Heart left ventricle (tissue), 16 donors: ENCODE results near the gene PNMA5. TPM values are rescaled to one million over a fixed set of nuclear protein-coding genes. Genes with fewer than 3 reads are reported as not detected.
"Not testable (repeated sequence)": the region's sequence is repeated elsewhere in the genome, so short reads cannot be mapped to it uniquely, and the experiment has no call there.

Source experiments
- ATAC-seq, 4 donors: fragments of 200-7000 bp; cut with Tn5 transposase; one replicate each; pipeline ENCODE4 v1.9.1; 2020 to 2022; ENCODE audit warnings: moderate library complexity in 4 of 4, mild to moderate bottlenecking in 3 of 4, moderate number of reproducible peaks in 1 of 4
- DNase-seq, 5 donors: peaks; one replicate each; pipeline ENCODE4 v3.0.0-alpha.2; 2020
- H3K27ac ChIP-seq, 12 donors: fragments of 200-600 bp; sonication (generic) in 4 of 12; one replicate each; pipeline versions ENCODE4 v1.5.0 to v1.8.0; 2016 to 2022; ENCODE audit warnings: mild to moderate bottlenecking in 2 of 12
- H3K27me3 ChIP-seq, 9 donors: fragments of 200-600 bp; sonication (generic) in 2 of 9; one replicate each; pipeline versions ENCODE4 v1.5.1 to v1.8.0; 2016 to 2022; ENCODE audit warnings: mild to moderate bottlenecking in 3 of 9
- H3K36me3 ChIP-seq, 9 donors: fragments of 200-600 bp; sonication (generic) in 2 of 9; one replicate each; pipeline versions ENCODE4 v1.5.0 to v1.8.0; 2018 to 2022; ENCODE audit warnings: mild to moderate bottlenecking in 2 of 9
- H3K4me1 ChIP-seq, 12 donors: fragments of 200-600 bp; sonication (generic) in 4 of 12; one replicate each; pipeline versions ENCODE4 v1.5.0 to v1.8.0; 2016 to 2022; ENCODE audit warnings: mild to moderate bottlenecking in 3 of 12
- H3K4me3 ChIP-seq, 12 donors: fragments of 200-600 bp; sonication (generic) in 4 of 12; one replicate each; pipeline versions ENCODE4 v1.5.0 to v1.8.0; 2017 to 2022; ENCODE audit warnings: mild to moderate bottlenecking in 9 of 12, moderate library complexity in 4 of 12
- H3K9me3 ChIP-seq, 12 donors: fragments of 200-600 bp; sonication (generic) in 4 of 12; one replicate each; pipeline versions ENCODE4 v1.5.0 to v1.8.0; 2016 to 2022; ENCODE audit warnings: mild to moderate bottlenecking in 1 of 12
- POLR2A ChIP-seq, 2 donors: fragments of 450-650 bp; IDR thresholded peaks; one replicate each; pipeline ENCODE4 v1.6.1; 2017; ENCODE audit warnings: antibody characterized with exemption in 2 of 2, mild to moderate bottlenecking in 2 of 2, moderate library complexity in 2 of 2
- WGBS, 4 donors: extraction: QIAGEN DNeasy Blood & Tissue Kit in 2 of 4; methylation state at CpG; one replicate each; pipeline versions ENCODE4 v1.1.5 to v1.1.7; 2013 to 2018; 5-methylcytosine and 5-hydroxymethylcytosine counted together
- intact Hi-C, 10 donors: fragments of 100-400 bp; cut with DNase I; formaldehyde crosslinking; loops; one replicate each; pipeline versions ENCODE4 v1.11.1 to v1.14.2; 2022
- polyA plus RNA-seq, 2 donors: library from polyadenylated mRNA; stranded (reverse); fragments of 200-250 nt; gene quantifications; one replicate each; pipeline ENCODE4 v1.2.3, GENCODE V29; 2013
- total RNA-seq, 9 donors: library from RNA; depleted of rRNA in 2 of 9; stranded (reverse); fragments of >200 nt in 2 of 9; fragmentation: NEBNext Ultra II Directional in 3 of 9; extraction: Animal tissue kit (Norgen Biotek cat#: 25700) in 3 of 9; gene quantifications; one replicate each; pipeline versions ENCODE4 v1.1.0 to v1.2.4, GENCODE V29; 2016 to 2023
- TF ChIP-seq, protein P1 (sequence below), 12 donors: fragments of 200-600 bp; sonication (generic) in 4 of 12; IDR thresholded peaks; one replicate each; pipeline versions ENCODE4 v1.5.0 to v1.8.0; 2018 to 2022; ENCODE audit warnings: antibody characterized with exemption in 12 of 12, mild to moderate bottlenecking in 5 of 12
- donor health status: ischemic (EF 13 %, LVEDD 7.1; RV severe dilation, severe dysfunction).
- donor health status: healthy with polysubstance abuse.
- donor health status: DM: no; HTN: yes; CAD: no.
- donor health status: DM: no; HTN: no; CAD: no.
- donor health status: ischemic (EF 25% LVEDD 6.9; RV normal size, moderate dysfunction).
- donor health status: ischemic (EF 25% LVEDD 5.7; RV mildly dilated, moderate dysfunction).
- donor health status: healthy.
- donor health status: DM: yes; HTN: yes; CAD: no.
- donor health status: ischemic (EF 35%, LVEDD 5.7; RV mildly dilated, moderate dysfunction).
- donor health status: nonischemic (EF 11% LVEDD 7.7; RV severe dilation, severe dysfunction).
- donor health status: DM: yes; HTN: yes; CAD: no.
- donor health status: PGD.
- donor health status: ischemic (EF 29% LVEDD 5.4; RV normal size, mild dysfunction).
- donor health status: nonischemic (EF 23%, LVEDD 6.1; RV moderate dilation, normal function).

The PNMA5 gene
- total and polyA plus RNA-seq, 11 donors: not detected

DNA sequence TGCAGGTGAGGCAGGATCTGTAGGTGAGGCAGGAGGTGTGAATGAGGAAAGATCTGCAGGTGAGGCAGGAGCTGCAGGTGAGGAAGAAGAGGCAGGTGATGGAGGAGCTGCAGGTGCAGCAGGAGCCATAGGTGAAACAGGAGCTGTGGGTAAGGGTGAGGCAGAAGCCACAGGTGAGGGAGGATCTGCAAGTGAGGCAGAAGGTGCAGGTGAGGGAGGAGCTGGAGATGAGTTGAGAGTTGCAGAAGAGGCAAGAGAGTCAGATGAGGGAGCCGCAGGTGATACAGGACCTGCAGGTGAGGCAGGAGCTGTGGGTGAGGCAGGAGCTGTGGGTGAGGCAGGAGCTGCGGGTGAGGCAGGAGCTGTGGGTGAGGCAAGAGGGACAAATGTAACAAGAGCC lies 35.2 kb upstream of the PNMA5 start:
- Histone ChIP-seq H3K27me3 (peaks cover 0 to 3% (median 0%) of the 10 kb centered on the region in 9 donors), H3K4me1 (peaks cover 0 to 4% (median 0%) of the 10 kb centered on the region in 12 donors), H3K27ac (no peak overlapping the region), H3K4me3 (no peak overlapping the region), H3K36me3 (no peaks in the 10 kb centered on the region), H3K9me3 (no peaks in the 10 kb centered on the region)
- TF ChIP-seq, protein P1, sequence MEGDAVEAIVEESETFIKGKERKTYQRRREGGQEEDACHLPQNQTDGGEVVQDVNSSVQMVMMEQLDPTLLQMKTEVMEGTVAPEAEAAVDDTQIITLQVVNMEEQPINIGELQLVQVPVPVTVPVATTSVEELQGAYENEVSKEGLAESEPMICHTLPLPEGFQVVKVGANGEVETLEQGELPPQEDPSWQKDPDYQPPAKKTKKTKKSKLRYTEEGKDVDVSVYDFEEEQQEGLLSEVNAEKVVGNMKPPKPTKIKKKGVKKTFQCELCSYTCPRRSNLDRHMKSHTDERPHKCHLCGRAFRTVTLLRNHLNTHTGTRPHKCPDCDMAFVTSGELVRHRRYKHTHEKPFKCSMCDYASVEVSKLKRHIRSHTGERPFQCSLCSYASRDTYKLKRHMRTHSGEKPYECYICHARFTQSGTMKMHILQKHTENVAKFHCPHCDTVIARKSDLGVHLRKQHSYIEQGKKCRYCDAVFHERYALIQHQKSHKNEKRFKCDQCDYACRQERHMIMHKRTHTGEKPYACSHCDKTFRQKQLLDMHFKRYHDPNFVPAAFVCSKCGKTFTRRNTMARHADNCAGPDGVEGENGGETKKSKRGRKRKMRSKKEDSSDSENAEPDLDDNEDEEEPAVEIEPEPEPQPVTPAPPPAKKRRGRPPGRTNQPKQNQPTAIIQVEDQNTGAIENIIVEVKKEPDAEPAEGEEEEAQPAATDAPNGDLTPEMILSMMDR (IDR thresholded peaks at IDR 0.05): no peak
- TF ChIP-seq POLR2A (IDR thresholded peaks at IDR 0.05): no peak
- WGBS, 4 donors: 61 to 93% (median 74%) methylated on average over 2 of the region's 2 CpGs
- ATAC-seq (no peak), DNase-seq (no peak)
- intact Hi-C loops: no loop called here

DNA sequence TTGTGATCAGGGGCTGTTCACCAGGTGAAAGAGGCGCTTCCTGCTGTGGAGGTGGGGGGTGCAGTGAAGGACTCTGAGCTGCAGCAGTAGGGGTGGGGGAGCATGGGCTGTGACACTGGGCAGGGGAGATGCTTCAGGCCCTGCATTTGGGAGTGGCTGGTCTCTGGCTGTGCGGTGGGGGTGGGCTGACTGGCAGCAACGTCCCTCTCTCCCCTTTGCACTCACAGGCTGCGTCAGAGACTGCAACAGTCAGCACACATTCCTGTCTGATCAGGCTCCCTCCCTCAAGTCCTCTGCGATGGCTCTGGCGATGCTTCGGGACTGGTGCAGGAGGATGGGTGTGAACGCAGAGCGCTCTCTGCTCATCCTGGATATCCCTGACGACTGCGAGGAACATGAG lies 34.6 kb upstream of the PNMA5 start:
- H3K27ac ChIP-seq, ATAC-seq, intact Hi-C loops, DNase-seq, H3K4me3 ChIP-seq, H3K27me3 ChIP-seq, H3K36me3 ChIP-seq, H3K9me3 ChIP-seq, H3K4me1 ChIP-seq: not testable (repeated sequence)
- 55 to 77% (median 67%) methylated on average over 3 to 11 of the region's 11 CpGs for WGBS, 4 donors

DNA sequence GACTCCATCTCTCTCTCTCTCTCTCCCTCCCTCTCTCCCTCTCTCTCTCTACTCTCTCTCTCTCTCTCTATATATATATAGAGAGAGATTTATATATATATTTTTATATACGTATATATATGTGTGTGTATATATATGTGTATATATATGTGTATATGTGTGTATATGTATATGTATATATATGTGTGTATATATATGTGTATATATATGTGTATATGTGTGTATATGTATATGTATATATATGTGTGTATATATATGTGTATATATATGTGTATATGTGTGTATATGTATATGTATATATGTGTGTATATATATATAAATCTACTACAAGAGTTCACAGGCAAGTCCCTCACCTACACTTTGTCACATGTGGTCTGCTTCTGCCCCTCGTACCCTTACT lies 32.6 kb upstream of the PNMA5 start:
- H3K36me3 ChIP-seq, H3K4me1 ChIP-seq, H3K27me3 ChIP-seq, intact Hi-C loops, H3K9me3 ChIP-seq, DNase-seq, H3K27ac ChIP-seq, H3K4me3 ChIP-seq, ATAC-seq: not testable (repeated sequence)
- WGBS, 4 donors: 62 to 100% (median 80%) methylated on average over 2 of the region's 2 CpGs

DNA sequence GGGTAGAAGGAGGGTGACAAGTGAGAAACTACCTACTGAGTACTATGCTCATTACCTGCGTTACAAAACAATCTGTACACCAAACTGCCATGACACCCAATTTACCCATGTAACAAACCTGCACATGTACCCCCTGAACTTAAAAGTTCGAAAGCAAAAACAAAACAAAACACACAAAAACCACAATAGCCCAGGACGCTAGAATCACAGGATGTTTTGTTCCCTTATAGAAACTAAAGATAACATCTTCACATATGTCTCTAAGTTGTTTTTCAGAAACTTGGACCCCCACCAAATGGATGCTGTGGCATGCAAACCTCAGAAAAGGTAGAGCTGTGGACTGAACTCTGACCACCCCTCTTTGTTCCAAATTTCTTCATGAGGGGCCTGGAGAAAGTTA lies 25.2 kb upstream of the PNMA5 start:
- H3K9me3 ChIP-seq: peaks cover 0 to 11% (median 0%) of the 10 kb centered on the region in 12 donors
- DNase-seq (no peak), ATAC-seq (no peak)
- peaks cover 0 to 22% (median 0%) of the 10 kb centered on the region in 9 donors for H3K27me3 ChIP-seq
- no peaks in the 10 kb centered on the region for H3K36me3 ChIP-seq
- no peak overlapping the region for H3K4me3 ChIP-seq
- intact Hi-C loops: no loop called here
- H3K4me1 ChIP-seq: no peaks in the 10 kb centered on the region
- WGBS, 4 donors: 53 to 70% (median 60%) methylated on average over 3 of the region's 3 CpGs
- H3K27ac ChIP-seq: no peak overlapping the region
- TF ChIP-seq, protein P1 (IDR thresholded peaks at IDR 0.05): no peak
- TF ChIP-seq POLR2A (IDR thresholded peaks at IDR 0.05): no peak

DNA sequence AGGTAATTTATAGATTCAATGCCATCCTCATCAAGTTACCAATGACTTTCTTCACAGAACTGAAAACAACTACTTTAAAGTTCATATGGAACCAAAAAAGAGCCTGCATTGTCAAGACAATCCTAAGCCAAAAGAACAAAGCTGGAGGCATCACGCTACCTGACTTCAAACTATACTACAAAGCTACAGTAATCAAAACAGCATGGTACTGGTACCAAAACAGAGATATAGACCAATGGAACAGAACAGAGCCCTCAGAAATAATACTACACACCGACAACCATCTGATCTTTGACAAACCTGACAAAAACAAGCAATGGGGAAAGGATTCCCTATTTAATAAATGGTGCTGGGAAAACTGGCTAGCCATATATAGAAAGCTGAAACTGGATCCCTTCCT lies 23.3 kb upstream of the PNMA5 start:
- intact Hi-C loops, H3K4me3 ChIP-seq, H3K36me3 ChIP-seq, H3K27ac ChIP-seq, ATAC-seq, H3K4me1 ChIP-seq, DNase-seq: not testable (repeated sequence)
- Histone ChIP-seq H3K9me3 (peaks cover 0 to 11% (median 0%) of the 10 kb centered on the region in 12 donors), H3K27me3 (peaks cover 0 to 27% (median 0%) of the 10 kb centered on the region in 9 donors)
- 39 to 52% (median 47%) methylated on average over 2 of the region's 2 CpGs for WGBS, 4 donors

DNA sequence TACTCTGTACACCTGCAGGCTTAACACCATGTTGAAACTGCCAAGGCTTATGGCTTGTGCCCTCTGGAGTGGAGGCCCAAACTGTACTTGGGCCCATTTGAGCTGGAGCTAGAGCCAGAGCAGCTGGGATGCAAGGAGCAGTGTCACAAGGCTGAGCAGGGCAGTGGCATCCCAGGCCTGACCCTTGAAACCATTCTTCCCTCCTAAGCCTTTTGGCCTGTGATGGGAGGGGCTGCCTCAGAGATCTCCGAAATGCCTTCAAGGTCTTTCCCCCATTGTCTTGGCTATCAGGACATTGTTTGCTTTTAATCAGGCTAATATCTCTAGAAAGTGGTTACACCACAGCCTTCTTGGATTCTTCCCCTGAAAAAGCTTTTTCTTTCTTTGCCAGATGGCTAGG lies 10.9 kb upstream of the PNMA5 start:
- H3K27ac ChIP-seq: no peak overlapping the region
- no peaks in the 10 kb centered on the region for H3K36me3 ChIP-seq
- WGBS, 4 donors: 68 to 80% (median 72%) methylated on average over 1 of the region's 1 CpG
- no peak for TF ChIP-seq POLR2A (IDR thresholded peaks at IDR 0.05)
- TF ChIP-seq, protein P1 (IDR thresholded peaks at IDR 0.05): no peak
- H3K4me3 ChIP-seq: no peak overlapping the region
- ATAC-seq (no peak), DNase-seq (no peak)
- intact Hi-C loops: no loop called here
- H3K27me3 ChIP-seq: peaks cover 0 to 14% (median 0%) of the 10 kb centered on the region in 9 donors
- no peaks in the 10 kb centered on the region for H3K9me3 ChIP-seq
- H3K4me1 ChIP-seq: no peaks in the 10 kb centered on the region
